Measurements from ENCODE around the gene PITRM1.

DNA sequence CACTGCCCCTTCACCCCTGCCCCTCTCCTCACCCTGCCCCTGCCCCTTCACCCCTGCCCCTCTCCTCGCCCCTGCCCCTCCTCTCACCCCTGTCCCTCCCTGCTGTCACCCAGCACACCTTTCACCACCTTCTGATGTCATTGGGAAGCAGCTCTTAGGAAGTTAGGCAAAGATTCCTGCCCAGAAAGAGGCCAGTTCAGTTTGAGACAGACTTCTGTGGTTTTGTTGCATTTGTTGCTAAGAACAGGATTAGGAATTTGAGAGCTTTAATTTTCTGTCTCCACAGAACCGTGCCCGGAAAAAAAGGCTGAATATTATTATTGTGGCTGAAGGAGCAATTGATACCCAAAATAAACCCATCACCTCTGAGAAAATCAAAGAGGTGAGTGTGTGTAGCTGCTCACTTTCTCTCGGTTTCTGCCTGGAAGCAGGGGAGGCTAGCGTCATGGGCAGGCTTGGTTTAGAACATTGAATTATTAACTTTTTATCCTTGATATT is 65.6 kb downstream of the PITRM1 start:
- TF ChIP-seq POLR2A (IDR thresholded peaks at IDR 0.05), result peak in 1 of 2 donors; percentile 18
- TF ChIP-seq, protein P1, sequence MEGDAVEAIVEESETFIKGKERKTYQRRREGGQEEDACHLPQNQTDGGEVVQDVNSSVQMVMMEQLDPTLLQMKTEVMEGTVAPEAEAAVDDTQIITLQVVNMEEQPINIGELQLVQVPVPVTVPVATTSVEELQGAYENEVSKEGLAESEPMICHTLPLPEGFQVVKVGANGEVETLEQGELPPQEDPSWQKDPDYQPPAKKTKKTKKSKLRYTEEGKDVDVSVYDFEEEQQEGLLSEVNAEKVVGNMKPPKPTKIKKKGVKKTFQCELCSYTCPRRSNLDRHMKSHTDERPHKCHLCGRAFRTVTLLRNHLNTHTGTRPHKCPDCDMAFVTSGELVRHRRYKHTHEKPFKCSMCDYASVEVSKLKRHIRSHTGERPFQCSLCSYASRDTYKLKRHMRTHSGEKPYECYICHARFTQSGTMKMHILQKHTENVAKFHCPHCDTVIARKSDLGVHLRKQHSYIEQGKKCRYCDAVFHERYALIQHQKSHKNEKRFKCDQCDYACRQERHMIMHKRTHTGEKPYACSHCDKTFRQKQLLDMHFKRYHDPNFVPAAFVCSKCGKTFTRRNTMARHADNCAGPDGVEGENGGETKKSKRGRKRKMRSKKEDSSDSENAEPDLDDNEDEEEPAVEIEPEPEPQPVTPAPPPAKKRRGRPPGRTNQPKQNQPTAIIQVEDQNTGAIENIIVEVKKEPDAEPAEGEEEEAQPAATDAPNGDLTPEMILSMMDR (IDR thresholded peaks at IDR 0.05), result no peak
- no peak for TF ChIP-seq EP300 (IDR thresholded peaks at IDR 0.05)

Measured in gastroesophageal sphincter (tissue), 3 donors.